VCaP (cell line): Measurements from ENCODE around the gene CNTNAP5.

ENCODE experiments used
- H3K27ac ChIP-seq: fragments of 450-650 bp; 2 replicates; pipeline ENCODE4 v1.5.1; 2017
- TF ChIP-seq, protein P1 (sequence below): fragments of 450-650 bp; conservative IDR thresholded peaks from 2 replicates; pipeline ENCODE4 v1.5.1; 2017; ENCODE audit warnings: mild to moderate bottlenecking, moderate library complexity

CNTNAP5 gene

DNA sequence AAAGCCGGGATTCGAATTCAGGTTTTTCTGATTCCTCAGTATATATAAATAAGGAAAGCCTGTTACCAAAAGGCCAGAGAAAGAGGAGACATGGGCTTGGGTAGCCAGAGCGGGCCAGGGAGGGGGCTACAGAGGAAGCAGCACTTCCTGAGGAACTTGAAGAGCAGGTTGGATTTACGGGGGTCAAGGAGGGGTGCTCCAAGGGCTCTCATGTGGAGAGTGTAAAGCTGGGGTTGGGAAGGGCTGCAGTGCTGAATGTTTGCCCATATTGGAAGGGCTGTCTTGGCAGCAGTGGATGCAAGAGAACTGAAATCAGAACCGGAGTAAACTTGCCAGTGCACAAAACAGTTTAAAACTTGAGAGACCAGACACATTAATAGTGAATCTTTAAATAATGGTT lies 511.5 kb downstream of the CNTNAP5 start:
- H3K27ac ChIP-seq: no peak overlapping the region
- TF ChIP-seq, protein P1, sequence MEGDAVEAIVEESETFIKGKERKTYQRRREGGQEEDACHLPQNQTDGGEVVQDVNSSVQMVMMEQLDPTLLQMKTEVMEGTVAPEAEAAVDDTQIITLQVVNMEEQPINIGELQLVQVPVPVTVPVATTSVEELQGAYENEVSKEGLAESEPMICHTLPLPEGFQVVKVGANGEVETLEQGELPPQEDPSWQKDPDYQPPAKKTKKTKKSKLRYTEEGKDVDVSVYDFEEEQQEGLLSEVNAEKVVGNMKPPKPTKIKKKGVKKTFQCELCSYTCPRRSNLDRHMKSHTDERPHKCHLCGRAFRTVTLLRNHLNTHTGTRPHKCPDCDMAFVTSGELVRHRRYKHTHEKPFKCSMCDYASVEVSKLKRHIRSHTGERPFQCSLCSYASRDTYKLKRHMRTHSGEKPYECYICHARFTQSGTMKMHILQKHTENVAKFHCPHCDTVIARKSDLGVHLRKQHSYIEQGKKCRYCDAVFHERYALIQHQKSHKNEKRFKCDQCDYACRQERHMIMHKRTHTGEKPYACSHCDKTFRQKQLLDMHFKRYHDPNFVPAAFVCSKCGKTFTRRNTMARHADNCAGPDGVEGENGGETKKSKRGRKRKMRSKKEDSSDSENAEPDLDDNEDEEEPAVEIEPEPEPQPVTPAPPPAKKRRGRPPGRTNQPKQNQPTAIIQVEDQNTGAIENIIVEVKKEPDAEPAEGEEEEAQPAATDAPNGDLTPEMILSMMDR: no peak

DNA sequence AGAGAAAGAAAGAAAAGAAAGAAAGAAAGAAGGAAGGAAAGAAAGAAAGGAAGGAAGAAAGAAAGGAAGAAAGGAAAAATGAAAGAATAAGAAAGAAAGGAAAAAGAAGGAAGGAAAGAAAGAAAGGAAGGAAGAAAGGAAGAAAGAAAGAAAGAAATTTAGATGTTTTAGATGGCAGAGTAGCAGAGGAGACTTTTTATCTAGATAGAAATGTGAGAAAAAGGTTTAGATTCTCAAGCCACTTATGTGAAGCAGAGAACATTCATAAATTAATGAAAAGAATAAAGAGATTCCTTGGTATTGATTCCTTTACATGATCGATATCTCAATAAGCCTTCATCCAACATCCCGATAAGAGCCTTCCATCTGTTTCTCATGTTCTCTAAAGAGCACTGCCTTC lies 513.5 kb downstream of the CNTNAP5 start:
- TF ChIP-seq, protein P1: no peak
- H3K27ac ChIP-seq: no peak overlapping the region

DNA sequence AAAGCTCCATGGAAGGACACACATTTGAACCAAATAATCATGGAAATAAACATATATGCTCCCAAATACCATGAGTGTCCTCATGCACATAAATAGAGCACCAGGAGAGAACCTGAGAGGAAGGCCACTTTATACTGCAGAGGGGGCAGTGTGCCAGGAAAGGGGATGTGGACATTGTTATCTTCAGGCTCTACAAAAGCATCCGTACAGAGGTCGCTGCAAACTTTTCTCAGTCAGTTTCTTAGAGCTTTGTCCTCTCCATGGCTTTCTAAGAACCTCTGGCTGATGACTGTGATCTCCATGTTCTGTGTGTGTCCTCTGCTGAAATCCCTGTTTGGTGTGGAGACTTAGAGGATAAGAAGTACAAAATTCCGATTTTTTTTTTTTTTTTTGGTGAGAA lies 515.7 kb downstream of the CNTNAP5 start:
- no peak overlapping the region for H3K27ac ChIP-seq
- TF ChIP-seq, protein P1: no peak

DNA sequence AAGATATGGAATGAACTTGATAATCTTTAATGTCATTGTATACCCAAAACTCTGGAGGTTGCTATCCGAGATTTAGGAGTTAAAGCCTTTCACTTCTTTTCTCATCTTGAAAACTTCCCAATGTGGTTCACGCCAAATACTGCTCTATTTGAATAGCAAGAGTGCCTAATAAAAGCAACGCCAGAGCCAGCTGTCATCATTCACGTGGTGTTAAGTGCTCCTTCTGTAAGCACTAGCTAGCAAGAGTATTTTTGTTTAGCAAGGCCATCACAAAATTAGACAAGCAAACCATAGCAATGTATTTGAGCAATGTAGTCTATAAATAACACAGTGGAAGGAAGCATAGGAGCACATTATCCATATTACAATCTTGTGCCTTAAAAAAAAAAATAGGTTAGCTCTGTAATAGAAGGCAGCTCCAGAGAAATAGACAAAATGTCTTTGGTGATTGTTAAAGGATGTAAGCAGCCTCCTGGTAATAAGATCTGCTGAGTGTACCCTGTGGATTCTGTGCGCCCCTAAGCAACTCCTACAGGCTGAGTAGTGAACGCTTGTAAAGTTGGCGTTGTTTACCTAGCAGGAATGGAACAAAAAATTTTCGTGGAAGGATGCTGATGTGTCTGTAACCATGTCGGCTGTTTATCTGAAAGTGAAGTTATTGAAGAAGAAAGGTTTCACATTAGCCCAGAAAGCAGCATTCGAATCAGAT lies 518.0 kb downstream of the CNTNAP5 start:
- no peak overlapping the region for H3K27ac ChIP-seq
- TF ChIP-seq, protein P1: no peak

DNA sequence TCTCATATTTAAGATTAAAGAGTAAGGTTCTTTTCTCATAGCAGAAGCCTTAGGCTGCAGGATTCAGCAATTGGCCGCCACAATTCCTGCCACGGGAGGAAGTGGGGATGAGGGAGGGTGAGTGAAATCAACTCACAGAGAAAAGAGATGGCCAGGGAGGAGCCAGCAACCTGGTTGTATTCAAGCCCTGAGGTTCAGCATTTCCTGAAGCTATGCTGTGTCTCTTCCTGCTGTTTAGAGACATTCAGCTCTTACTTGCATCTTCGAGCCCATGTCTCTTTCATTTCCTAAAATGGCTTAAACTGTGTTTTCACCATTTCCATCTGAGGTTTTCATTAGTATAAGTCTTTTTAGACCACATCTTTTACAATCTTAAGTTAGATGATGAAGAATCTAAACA lies 522.6 kb downstream of the CNTNAP5 start:
- no peak overlapping the region for H3K27ac ChIP-seq
- TF ChIP-seq, protein P1: no peak

DNA sequence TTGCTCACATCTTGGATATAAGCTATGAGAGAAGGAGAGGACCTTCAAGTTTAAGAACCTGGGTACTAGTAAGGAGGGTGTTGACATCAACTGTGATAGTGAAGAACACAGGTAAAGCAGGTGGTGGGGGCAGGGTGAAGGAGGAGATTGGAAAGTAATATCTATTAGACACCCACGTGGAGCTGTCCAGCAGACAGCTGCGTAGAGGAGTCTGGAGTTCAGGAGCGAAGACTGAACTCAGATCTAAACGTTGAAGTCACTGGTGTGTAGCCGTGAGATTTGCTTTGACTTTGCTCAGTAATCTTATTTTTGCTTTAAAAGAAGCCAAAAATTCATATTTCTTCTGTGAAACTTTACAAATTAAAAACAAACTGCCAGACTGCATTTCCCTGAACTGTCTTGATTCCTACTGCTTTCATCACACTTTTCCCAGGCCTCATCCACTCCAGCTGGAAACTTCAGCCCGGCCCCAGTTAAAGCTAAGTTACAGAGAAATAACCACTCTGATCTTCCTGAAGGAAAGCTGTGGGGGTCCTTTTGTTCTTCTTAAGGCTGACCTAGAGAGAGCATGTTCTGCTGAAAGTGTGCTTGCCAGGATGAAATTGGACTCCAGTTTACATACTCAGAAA lies 533.3 kb downstream of the CNTNAP5 start:
- TF ChIP-seq, protein P1: no peak
- H3K27ac ChIP-seq: no peak overlapping the region

DNA sequence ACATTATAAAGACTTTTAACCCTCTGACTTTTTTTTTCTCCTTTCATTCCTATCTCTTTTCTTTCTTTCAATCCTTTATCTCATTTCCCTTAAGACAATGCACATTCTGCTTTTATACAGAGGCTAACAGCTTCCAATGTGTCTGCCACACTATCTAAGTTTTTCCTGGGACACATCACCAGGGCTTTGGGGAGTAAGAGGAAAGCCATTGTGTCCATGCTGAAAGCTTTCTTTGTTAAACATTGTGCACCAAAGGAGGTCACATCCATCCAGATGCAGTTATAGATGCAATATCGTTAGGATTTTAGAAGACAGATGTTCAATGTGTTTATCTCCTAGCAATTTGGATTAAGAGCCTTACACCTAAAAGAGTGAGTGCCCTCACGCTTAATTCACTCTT lies 534.1 kb downstream of the CNTNAP5 start:
- TF ChIP-seq, protein P1: no peak
- no peak overlapping the region for H3K27ac ChIP-seq
